Hepatocyte (in vitro differentiated cells): ENCODE data around the gene CDC42EP2. TPM values are rescaled to one million over a fixed set of nuclear protein-coding genes. Genes with fewer than 3 reads are reported as not detected.

Experiments
- DNase-seq: peaks from one replicate; pipeline ENCODE4 v3.0.0-alpha.2; 2016; ENCODE audit warnings: low spot score
- H2AFZ ChIP-seq: fragments of 200-600 bp; sonication (generic); 2 replicates; pipeline ENCODE4 v1.6.0; 2016; ENCODE audit warnings: antibody characterized with exemption, mild to moderate bottlenecking
- H3K27ac ChIP-seq: fragments of 200-600 bp; sonication (generic); 2 replicates; pipeline ENCODE4 v1.5.1; 2016; ENCODE audit warnings: mild to moderate bottlenecking
- H3K27me3 ChIP-seq: fragments of 200-600 bp; sonication (generic); 2 replicates; pipeline ENCODE4 v1.6.1; 2016
- H3K36me3 ChIP-seq: fragments of 200-600 bp; sonication (generic); replicated peaks from 2 replicates; pipeline ENCODE4 v1.5.1; 2016; ENCODE audit warnings: low read depth; ENCODE audit not compliant: insufficient read depth
- H3K4me1 ChIP-seq: fragments of 200-600 bp; sonication (generic); 2 replicates; pipeline ENCODE4 v1.5.1; 2016; ENCODE audit warnings: mild to moderate bottlenecking, moderate library complexity; ENCODE audit not compliant: insufficient read depth
- H3K4me2 ChIP-seq: fragments of 200-600 bp; sonication (generic); 2 replicates; pipeline ENCODE4 v1.6.0; 2016
- H3K4me3 ChIP-seq: fragments of 200-600 bp; sonication (generic); 2 replicates; pipeline ENCODE4 v1.5.1; 2016; ENCODE audit warnings: mild to moderate bottlenecking
- H3K79me2 ChIP-seq: fragments of 200-600 bp; sonication (generic); 2 replicates; pipeline ENCODE4 v1.6.0; 2017; ENCODE audit warnings: mild to moderate bottlenecking
- H3K9me2 ChIP-seq: fragments of 200-600 bp; sonication (generic); replicated peaks from 2 replicates; pipeline ENCODE4 v1.6.0; 2017; ENCODE audit warnings: mild to moderate bottlenecking; ENCODE audit not compliant: insufficient read depth
- H3K9me3 ChIP-seq: fragments of 200-600 bp; sonication (generic); 2 replicates; pipeline ENCODE4 v1.5.1; 2016; ENCODE audit warnings: low read depth, mild to moderate bottlenecking
- H4K20me1 ChIP-seq: fragments of 200-600 bp; sonication (generic); 2 replicates; pipeline ENCODE4 v1.6.0; 2016; ENCODE audit warnings: mild to moderate bottlenecking; ENCODE audit not compliant: insufficient read depth, poor library complexity, severe bottlenecking
- EZH2 ChIP-seq: fragments of 200-600 bp; sonication (generic); IDR thresholded peaks from 2 replicates; pipeline ENCODE4 v1.6.1; 2016; ENCODE audit warnings: antibody characterized with exemption, mild to moderate bottlenecking, borderline replicate concordance
- EZH2phosphoT487 ChIP-seq: fragments of 200-600 bp; sonication (generic); IDR thresholded peaks from one replicate; pipeline ENCODE4 v1.6.1; 2018; ENCODE audit warnings: antibody characterized with exemption, mild to moderate bottlenecking, low read depth, moderate library complexity; ENCODE audit not compliant: unreplicated experiment, severe bottlenecking
- WGBS: methylation state at CpG from one replicate; pipeline ENCODE4 v1.1.6; 2016; ENCODE audit warnings: low lambda C conversion rate; ENCODE audit errors: missing lambda C conversion rate; 5-methylcytosine and 5-hydroxymethylcytosine counted together
- polyA plus RNA-seq: library from polyadenylated mRNA; unstranded; fragments of >200 nt; fragmentation: Nextera tagmentation; extraction: Ambion mirVana; gene quantifications from 2 replicates; pipeline ENCODE4 v1.2.1, GENCODE V29; 2016
- total RNA-seq: library from RNA; depleted of rRNA; stranded (reverse); fragments of >200 nt; gene quantifications from 2 replicates; pipeline ENCODE4 v1.2.3, GENCODE V29; 2014
- TF ChIP-seq, protein P1 (sequence below): fragments of 200-600 bp; sonication (generic); IDR thresholded peaks from 2 replicates; pipeline ENCODE4 v1.5.1; 2016; ENCODE audit warnings: antibody characterized with exemption, mild to moderate bottlenecking; ENCODE audit not compliant: poor library complexity

Gene CDC42EP2
- total and polyA plus RNA-seq, 2 experiments from 2014 or later: 21.7 to 35.0 TPM

- H3K9me3 ChIP-seq: no peaks in the 10 kb centered on the region
- no peak overlapping the region for H2AFZ ChIP-seq
- no peaks in the 10 kb centered on the region for H3K9me2 ChIP-seq
- H3K4me2 ChIP-seq: peak overlapping the region; percentile 77
- no peaks in the 10 kb centered on the region for H3K79me2 ChIP-seq
- H3K4me1 ChIP-seq: peaks cover 7% of the 10 kb centered on the region
- H4K20me1 ChIP-seq: peaks cover 4% of the 10 kb centered on the region
- peak overlapping the region; percentile 23 for H3K27ac ChIP-seq
- H3K4me3 ChIP-seq: no peak overlapping the region
- WGBS: 61% methylated on average over 28 of the region's 35 CpGs
- DNase-seq: no peak
- TF ChIP-seq EZH2phosphoT487: no peak
- peaks cover 5% of the 10 kb centered on the region for H3K27me3 ChIP-seq
- H3K36me3 ChIP-seq: no peaks in the 10 kb centered on the region
Measured at GRCh38 chr11:65355776-65356393, 41.2 kb downstream of the CDC42EP2 start.

GRCh38 chr11:65356394-65356972, 41.8 kb downstream of the CDC42EP2 start:
- Histone ChIP-seq H3K9me3 (no peaks in the 10 kb centered on the region), H4K20me1 (peaks cover 4% of the 10 kb centered on the region), H3K9me2 (no peaks in the 10 kb centered on the region), H3K27me3 (peaks cover 5% of the 10 kb centered on the region), H3K79me2 (no peaks in the 10 kb centered on the region), H3K36me3 (no peaks in the 10 kb centered on the region), H3K4me2 (no peak overlapping the region), H3K4me3 (no peak overlapping the region), H3K4me1 (peaks cover 7% of the 10 kb centered on the region), H2AFZ (no peak overlapping the region), H3K27ac (no peak overlapping the region)
- TF ChIP-seq, protein P1, sequence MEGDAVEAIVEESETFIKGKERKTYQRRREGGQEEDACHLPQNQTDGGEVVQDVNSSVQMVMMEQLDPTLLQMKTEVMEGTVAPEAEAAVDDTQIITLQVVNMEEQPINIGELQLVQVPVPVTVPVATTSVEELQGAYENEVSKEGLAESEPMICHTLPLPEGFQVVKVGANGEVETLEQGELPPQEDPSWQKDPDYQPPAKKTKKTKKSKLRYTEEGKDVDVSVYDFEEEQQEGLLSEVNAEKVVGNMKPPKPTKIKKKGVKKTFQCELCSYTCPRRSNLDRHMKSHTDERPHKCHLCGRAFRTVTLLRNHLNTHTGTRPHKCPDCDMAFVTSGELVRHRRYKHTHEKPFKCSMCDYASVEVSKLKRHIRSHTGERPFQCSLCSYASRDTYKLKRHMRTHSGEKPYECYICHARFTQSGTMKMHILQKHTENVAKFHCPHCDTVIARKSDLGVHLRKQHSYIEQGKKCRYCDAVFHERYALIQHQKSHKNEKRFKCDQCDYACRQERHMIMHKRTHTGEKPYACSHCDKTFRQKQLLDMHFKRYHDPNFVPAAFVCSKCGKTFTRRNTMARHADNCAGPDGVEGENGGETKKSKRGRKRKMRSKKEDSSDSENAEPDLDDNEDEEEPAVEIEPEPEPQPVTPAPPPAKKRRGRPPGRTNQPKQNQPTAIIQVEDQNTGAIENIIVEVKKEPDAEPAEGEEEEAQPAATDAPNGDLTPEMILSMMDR: no peak
- TF ChIP-seq EZH2 (no peak), EZH2phosphoT487 (no peak)
- 95% methylated on average over 30 of the region's 30 CpGs for WGBS
- no peak for DNase-seq

GRCh38 chr11:65357856-65358356, 43.2 kb downstream of the CDC42EP2 start:
- peak; percentile 85 for DNase-seq
- TF ChIP-seq EZH2phosphoT487 (no peak), EZH2 (no peak)
- TF ChIP-seq, protein P1: no peak
- 53% methylated on average over 8 of the region's 8 CpGs for WGBS
- Histone ChIP-seq H4K20me1 (peaks cover 4% of the 10 kb centered on the region), H3K79me2 (no peaks in the 10 kb centered on the region), H3K27ac (peak overlapping the region; percentile 87), H2AFZ (no peak overlapping the region), H3K9me2 (no peaks in the 10 kb centered on the region), H3K4me2 (peak overlapping the region; percentile 59), H3K4me1 (peaks cover 7% of the 10 kb centered on the region), H3K9me3 (no peaks in the 10 kb centered on the region), H3K36me3 (no peaks in the 10 kb centered on the region), H3K27me3 (peaks cover 5% of the 10 kb centered on the region), H3K4me3 (no peak overlapping the region)

DNA sequence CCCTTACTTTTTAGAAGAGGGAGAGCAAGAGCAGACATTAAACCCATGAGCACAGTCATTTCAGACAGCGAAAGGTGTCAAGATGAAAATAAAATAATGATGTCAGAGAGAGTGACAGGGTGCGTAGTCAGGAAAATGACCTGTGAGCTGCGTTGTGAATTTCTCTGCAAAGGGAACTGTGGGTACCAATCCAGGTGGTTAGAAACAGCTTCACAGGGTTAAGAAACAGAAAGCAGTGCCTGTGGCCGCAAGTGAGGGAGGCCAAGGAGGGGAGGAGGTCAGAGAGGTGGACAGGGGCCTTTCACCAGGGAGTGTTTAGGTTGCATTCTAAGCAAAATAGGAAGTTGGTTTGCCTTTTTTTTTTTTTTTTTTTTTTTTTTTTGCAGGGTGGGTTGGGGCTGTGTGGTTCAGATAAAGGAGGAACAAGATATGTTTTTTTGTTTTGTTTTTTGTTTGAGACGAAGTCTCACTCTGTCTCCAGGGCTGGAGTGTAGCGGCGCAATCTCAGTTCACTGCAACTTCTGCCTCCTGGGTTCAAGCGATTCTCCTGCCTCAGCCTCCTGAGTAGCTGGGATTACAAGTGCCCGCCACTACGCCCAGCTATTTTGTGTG, 47.8 kb downstream of the CDC42EP2 start:
- no peaks in the 10 kb centered on the region for H3K27me3 ChIP-seq
- H3K9me2 ChIP-seq: no peaks in the 10 kb centered on the region
- H3K79me2 ChIP-seq: peaks cover 4% of the 10 kb centered on the region
- peaks cover 9% of the 10 kb centered on the region for H3K4me1 ChIP-seq
- no peak for DNase-seq
- no peak overlapping the region for H3K4me3 ChIP-seq
- H2AFZ ChIP-seq: no peak overlapping the region
- 89% methylated on average over 10 of the region's 10 CpGs for WGBS
- H3K27ac ChIP-seq: no peak overlapping the region
- no peaks in the 10 kb centered on the region for H3K36me3 ChIP-seq
- TF ChIP-seq EZH2phosphoT487: no peak
- TF ChIP-seq, protein P1: no peak
- TF ChIP-seq EZH2: no peak
- no peak overlapping the region for H3K4me2 ChIP-seq
- H3K9me3 ChIP-seq: no peaks in the 10 kb centered on the region
- H4K20me1 ChIP-seq: no peaks in the 10 kb centered on the region
